ENCODE measurements around the gene ARAP2.

Gene ARAP2, protein sequence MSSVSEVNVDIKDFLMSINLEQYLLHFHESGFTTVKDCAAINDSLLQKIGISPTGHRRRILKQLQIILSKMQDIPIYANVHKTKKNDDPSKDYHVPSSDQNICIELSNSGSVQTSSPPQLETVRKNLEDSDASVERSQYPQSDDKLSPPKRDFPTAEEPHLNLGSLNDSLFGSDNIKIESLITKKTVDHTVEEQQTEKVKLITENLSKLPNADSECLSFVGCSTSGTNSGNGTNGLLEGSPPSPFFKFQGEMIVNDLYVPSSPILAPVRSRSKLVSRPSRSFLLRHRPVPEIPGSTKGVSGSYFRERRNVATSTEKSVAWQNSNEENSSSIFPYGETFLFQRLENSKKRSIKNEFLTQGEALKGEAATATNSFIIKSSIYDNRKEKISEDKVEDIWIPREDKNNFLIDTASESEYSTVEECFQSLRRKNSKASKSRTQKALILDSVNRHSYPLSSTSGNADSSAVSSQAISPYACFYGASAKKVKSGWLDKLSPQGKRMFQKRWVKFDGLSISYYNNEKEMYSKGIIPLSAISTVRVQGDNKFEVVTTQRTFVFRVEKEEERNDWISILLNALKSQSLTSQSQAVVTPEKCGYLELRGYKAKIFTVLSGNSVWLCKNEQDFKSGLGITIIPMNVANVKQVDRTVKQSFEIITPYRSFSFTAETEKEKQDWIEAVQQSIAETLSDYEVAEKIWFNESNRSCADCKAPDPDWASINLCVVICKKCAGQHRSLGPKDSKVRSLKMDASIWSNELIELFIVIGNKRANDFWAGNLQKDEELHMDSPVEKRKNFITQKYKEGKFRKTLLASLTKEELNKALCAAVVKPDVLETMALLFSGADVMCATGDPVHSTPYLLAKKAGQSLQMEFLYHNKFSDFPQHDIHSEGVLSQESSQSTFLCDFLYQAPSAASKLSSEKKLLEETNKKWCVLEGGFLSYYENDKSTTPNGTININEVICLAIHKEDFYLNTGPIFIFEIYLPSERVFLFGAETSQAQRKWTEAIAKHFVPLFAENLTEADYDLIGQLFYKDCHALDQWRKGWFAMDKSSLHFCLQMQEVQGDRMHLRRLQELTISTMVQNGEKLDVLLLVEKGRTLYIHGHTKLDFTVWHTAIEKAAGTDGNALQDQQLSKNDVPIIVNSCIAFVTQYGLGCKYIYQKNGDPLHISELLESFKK (N-terminal part only)

DNA sequence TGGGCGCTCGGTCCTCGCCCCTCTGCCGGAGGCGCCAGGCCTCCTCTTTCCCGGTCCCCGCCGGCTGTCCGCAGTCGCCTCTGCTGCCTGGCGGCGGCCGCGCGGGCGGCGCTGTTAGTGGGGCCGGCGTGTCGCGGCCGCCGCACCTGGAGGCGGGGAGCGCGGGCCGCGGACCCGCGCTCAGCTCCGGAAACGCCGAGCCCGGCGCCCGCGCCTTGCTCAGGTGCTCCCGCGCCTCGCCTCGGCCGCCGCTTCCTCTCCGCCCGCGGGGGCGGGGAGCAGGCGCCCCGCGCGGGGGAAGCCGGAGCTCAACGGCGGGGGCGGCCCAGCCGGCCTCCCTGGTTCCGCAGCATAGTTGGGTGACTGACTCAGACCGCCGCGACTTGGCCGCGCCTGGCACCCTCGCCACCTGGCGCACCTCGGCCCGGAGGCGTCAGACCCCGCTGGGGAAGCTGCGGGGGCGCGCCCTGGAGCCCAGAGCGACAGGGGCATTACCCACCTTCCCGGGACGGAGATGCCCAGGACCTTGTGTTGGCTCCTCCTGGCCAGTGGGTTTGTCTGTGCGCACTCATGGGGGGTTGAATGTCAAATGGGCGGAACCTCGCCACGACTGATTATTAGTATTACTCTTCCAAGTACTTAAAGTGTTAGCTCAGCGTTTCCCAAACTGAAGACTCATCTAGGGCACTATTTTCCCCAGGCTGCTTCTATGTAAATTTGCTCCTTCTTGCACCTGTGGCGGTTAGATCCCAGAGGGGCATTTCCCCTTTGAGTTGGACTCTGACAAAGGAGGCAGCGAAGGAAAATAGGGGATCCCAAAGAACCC is at the start of gene ARAP2:
Gene ARAP2, minus strand, starts transcription at position 258 of the 826 bp plus-strand sequence. CDS start 15,028 bp downstream, outside the sequence.
- no peak for DNase-seq

DNA sequence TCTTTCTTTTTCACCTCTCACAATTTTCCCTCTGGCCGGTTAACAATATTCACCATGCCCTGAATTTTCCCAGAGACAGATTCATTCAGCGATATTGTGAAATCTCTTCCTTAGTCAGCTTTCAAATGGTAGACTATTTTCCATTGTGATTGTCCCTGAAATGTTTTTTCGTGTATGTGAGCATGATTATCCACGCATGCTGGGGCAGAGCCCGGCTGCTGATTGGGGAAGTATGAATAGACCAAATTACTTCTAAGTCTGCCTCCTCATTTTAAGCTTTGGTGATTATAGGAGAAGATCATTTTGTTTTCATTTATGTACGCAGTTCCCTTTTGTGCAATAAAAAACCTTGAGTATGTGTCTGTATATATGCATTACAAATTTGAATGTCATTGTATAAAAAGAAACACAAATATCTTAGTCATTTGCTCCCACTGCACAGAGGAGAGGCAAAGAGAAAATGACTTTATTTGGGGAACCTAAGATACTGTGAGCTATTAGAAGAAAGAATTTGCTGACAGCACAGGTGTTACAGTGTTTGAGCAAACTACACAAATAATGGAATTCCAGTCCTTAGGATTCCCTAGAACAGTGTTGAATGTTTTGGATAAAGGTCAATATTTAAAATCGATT is 48.4 kb upstream of the ARAP2 start:
- no peak for DNase-seq

DNA sequence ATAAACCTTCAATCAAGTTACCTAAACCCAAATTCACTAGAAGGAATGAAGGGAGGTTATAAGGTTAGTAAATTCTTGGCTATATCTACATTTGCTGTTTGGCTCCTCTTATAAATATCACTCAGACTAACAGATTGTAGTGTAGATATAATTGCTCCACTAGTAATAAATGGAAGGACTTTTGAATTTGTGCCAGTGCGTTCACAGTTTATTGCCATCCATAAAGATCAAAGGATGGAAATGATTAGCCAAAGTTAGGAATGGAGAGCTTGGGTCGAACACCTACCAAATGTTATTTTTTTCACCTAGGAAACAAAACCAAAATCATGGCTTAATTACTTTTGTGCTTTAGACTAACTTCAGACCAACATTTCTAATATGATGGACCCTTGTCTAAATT is 46.3 kb upstream of the ARAP2 start:
- no peak for DNase-seq

DNA sequence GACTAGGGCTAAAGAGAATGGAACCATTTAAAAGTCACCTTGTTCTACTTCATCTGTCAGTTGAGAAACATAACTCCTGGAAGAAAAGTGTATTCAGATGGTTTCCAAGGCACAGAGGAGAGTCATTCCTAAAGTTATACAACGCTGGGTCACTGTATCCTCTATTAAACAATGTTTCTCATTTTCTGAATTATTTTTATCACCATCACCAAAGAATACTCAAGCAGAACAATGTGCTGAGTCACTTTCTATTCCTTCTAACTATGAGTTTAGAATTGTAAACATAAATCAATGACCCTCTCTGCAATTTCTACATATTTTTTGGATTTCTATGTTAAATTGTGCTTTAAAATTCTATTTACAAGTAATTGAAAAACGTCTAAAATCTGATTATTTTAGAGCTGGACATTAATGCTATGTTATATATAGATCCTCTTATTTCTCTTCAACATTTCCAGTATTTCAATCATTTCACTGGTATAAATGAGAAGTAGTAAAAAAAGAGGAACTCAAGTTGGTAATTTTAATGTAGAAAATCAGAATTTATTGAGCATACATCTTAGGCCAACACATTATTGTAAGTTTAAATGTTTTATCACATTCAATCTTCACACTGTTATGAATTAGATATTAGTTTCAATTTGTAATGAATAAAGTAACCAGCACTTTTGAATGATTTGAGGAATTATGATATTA is 44.6 kb upstream of the ARAP2 start:
- no peak for DNase-seq

DNA sequence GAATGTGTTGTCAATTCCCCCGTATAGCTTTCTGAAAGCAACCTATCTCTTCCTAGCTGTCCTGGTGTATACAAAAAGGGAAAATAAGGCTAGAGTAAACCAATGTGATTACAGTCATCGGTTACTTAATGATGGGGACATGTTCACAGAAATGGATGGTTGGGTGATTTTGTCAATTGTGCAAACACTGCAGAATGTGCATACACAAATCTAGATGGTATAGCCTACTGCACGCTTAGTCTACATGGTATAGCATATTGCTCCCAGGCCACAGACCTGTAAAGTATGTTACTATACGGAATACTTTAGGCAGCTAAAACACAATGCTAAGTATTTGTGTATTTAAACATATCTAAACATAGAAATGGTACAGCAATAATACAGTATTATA is 42.2 kb upstream of the ARAP2 start:
- DNase-seq: no peak

DNA sequence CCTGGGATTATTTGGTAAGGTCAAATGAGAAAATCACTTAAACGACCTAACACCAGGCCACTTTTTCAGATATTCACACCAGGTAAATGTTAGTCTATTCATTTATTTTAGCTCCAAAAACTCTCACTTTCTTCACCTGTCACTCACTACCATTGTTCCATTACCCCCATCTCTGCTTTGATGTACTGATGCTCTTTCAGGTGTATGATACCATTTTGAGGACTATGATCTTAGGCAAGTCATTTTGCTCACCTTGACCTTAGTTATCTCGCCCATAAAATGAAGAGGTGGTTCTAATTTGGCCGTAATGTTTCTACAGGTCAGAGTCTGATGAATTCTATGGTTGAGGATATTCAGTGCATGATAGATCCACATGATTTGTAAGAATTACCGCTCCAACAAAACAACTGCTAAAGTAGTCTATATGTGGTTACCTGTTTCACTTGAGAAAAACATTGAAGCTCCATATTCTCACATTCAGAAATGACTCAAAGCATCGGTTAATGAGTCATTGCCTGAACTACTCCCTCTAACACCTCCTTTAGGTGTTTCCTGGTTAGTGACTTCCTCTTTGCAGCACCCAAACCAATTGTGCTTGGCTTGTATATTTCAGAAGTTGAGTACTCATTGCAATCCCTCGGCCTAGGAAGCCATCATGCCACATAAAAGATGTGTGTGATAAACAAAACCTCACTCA is 41.6 kb upstream of the ARAP2 start:
- no peak for DNase-seq

DNA sequence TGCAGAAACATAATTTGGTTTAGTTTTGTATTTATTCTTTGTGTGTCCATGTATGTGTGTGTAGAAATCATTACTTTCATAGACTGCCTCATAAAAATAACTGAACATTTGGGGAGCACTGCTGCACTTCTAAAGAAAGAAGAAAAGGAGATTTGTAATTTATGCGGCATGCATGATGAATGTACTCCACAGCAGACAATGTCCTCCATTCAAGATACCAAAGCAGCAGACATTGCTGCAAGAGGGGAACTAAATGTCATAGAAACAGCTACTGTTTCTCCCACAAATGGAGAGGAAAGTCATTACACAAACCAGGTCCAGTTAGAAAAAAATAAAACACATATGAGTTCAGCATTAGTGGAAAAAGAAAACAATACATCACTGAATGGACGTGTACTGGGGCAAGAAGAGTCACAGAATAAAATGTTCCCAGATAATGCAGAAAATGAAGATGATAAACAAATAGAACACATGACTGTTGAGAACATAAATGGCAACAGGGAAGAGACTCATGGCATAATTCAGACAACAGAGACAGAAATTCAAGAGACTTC is 39.7 kb upstream of the ARAP2 start:
- no peak for DNase-seq

DNA sequence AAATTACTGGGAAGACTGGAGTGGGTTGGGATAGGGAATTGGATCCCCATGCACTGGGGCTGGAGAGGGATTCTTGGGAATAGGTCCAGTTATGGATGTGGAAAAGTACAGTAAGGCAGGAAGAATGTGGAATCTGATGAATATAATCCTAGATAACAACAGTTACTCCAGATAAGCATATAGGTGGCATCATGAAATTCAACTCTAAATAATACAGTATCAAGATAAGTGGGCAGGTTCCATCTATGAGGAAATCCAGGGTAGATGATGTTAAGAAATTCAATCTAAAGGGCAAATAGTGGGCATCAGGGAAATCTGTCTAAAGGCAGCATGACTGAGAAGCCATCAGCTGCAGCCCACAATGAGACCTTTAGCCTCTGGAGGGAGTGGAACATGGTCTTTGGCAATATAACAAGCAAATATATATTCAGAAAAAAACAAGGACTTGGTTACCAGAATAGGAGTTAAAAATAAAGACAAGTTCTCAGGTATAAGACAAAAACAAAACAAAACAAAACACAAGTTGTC is 38.3 kb upstream of the ARAP2 start:
- no peak for DNase-seq

DNA sequence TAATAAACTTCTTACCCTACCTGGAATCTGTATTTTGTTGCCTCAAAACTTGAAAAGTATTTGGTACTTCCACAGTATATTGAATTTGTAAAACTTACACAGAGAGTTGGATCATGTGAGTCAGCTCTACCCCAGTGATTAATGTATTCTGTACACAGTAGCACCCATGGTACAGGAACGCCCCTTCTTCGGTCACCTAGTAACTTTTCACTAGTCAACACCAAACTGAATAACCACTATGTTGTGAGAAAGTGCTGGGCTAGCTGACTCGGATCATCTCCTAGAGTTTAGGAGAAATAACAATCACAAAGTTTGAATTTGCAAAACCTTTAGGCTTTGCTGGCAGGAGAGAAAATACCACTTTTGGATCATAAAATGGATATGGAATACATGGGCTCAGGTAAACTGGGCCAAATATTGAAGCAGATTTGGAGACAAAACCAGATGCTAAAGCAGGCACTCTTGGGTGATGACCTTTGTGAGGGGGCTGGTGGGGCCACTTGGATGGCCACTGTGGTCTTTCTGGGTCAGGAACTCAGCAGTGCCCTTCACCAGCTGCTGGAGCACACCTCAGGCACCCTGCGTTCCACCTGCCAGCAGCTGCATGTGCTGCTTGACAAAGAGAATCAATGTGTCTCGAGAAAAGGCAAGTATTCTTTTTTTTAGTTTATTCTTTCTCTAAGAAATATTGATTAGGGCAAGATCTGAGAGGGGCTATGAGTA is 37.2 kb upstream of the ARAP2 start, which contains the start of gene DTHD1:
Gene DTHD1, plus strand, starts transcription at position 233 of the 723 bp plus-strand sequence. Its CDS starts 143 bp downstream, at position 376.
- no peak for DNase-seq

DNA sequence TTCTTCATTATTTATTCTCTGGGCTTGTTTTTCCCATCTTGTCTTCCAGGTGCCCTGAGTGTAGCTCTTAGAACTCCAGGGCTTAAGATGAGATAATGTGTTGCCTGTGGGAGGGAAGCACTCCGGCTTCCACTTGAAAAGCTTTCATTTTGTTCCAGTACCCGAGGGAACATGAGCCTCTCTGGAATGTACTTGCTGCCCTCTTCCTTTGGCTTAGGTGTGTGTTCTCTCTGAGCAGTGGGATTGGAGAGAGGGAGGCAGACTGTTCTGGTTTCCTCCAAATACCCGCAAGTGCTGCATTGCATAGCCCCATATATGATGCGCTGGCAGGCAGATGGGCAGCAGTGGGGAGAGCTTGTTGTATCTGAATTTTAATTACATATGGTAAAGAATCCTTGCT is 36.2 kb upstream of the ARAP2 start:
- no peak for DNase-seq

DNA sequence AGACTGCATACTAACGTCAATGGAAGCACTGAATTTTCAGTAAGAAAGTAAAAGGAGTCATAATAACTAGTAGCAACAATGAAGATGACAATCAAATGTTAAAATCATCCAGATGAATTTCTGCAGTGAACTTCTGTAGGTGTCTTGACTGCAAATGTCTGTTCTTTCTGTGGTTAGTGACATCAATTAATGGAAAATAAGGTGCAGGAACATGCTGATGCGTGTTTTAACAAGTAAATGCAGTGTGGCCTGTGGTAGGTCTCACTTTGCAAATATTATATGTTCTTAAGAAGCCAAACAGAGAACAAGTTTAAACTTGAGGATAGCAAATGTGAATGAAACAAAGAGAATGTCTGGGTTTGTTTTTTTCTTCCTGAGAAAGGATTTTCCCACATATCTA is 34.5 kb upstream of the ARAP2 start:
- no peak for DNase-seq

DNA sequence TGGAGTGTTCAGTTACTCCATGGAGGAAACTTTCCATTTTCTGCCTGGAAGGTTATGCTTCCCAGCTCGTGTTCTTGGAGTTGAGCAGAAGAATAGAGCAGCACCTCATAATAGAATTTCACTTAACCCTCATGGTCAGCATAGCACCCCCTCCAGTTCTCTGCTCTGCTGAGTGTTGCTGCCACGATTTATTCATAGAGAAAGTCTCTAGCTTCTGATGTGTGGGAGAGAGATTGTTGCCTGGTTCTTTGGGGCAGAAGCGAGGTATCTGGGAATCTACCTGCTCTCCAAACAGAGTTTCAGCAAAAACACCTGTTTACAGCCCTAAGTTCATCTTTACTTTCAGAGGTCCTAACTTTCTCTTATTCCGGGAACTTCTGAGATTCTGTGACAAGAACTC is 33.2 kb upstream of the ARAP2 start:
- DNase-seq: no peak

DNA sequence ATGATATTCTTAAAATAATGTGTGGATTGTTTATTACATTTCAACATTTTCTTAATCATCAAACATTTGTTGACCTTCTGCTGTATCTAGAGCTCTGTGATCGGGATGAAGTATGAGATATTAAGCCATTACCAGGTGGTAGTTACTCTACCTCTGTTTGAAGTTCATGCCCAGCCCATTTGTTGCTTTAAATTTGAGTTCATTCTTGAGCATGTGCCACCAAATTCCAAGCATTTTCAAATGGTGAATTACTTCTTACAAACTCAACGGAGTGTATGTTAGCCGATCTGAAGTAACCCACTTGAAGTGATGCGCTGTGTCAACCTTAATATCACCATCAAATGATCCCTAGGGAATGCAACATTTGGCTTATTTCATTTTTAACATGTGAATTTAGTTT is 29.8 kb upstream of the ARAP2 start:
- DNase-seq: no peak

DNA sequence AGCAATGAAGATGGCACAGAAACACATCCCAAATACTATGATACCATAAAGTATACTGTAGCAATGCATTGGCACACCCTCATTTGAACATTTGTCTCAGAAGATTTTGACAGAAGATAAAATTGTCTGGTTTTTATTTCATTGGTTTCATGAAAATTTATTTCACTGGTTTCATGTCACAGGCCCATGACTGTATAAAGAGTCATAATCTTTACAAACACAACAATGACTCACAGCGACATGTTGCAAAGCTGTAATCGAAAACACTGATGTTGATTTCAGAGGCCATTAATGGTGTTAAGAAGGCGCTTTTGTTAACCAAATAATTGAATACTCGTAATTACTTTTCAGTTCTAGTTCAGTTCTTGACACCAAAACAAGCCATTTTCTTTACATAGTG is 29.0 kb upstream of the ARAP2 start:
- no peak for DNase-seq

DNA sequence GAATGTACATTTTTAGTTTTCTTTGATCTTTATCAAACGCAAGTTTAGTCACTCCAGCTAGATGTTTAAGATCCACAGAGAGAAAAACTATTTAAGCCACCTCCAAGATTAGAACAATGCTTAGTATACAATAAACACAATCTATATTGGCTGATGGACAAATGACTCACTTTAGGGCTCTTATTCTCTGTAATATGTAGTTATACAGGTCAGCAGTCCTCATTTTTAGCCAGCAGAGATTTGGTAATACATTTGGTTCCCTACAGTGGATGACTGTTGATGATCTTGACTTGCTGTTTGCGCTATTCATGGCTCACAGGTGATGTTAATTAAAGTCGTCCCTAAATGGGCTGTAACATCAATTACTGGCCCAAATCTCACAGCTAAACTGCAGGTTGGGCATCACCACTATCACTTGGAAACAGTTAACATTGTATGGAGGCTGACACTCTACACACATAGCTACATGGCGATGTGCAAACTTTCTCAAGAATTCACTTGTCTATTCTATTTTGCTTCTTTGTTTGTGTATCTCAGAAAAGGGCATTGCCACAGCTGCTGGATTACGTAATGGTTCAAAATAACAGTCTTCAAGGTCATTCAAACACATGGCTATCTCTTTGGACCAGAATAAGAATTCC is 25.3 kb upstream of the ARAP2 start:
- no peak for DNase-seq

DNA sequence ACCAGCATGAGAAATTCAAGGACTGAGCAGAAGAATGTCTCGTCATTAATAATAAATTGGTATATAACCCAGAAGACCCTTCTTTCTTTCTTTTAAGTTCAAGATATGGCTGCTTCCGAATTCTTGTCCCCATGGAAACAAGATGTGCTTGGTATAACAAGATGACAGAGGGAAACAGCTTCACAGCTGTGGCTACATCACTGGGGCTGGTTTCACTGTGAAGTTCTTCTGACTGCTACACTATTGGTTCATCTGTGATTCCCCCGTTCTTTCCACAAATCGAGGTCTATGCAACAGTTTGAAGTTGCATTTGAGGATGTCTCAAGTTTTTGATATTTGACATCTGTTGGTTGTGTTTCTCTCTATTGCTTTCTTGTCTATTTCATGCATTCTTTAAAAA is 24.8 kb upstream of the ARAP2 start:
- no peak for DNase-seq

DNA sequence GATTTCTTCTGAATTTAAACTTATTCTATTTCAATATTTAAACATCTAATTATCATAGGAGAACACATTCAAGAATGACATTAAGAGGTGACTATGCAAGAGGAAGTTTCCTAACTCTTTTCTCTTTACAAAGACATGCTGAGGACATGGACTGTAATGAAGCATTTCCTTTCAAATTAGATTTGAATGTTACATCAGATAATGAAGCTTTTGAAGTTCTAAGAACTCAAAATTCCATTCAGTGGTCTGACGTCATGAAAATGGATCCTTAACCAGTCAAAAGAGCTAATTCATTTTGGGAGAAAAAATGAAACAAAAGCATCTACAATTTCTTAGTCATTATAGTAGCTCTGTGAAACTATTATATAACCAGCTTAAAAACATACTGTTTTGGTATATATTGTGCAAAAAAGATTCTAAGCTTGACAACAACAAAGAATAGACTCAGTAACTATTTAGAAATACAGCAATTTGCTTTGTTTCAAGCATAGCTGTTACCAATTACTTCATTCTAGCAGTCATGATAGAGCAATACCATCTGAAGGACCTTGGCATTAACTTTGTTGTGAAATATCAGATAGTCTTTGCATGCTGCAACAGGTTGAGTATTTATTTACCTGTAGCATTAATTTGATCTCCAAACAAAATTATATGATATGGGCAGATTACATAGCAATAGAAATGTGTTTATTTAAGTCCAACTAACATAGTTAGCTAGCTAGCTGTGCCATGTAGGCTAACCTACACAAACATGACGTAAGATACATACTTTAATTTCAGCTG is 23.4 kb upstream of the ARAP2 start:
- DNase-seq: no peak

All from DMS79 (cell line).